H9 (cell line): ENCODE measurements around the gene TBC1D5. TPM values are rescaled to one million over a fixed set of nuclear protein-coding genes. Genes with fewer than 3 reads are reported as not detected.
A peak's percentile ranks its signal among the peaks of the same experiment; 100 is the strongest.

Experiments used
- DNase-seq: peaks from one replicate; pipeline ENCODE4 v3.0.0-alpha.2; 2017
- H2AFZ ChIP-seq: one replicate; pipeline ENCODE4 v1.6.1; 2013; ENCODE audit warnings: mild to moderate bottlenecking, low read length, control low read depth, moderate library complexity
- H2AK5ac ChIP-seq: 2 replicates; pipeline ENCODE4 v1.6.1; 2013; ENCODE audit warnings: low read length, control low read depth, mixed read lengths; ENCODE audit not compliant: insufficient read length
- H2BK120ac ChIP-seq: one replicate; pipeline ENCODE4 v1.6.1; 2013; ENCODE audit warnings: low read depth, mild to moderate bottlenecking, low read length, control low read depth, inconsistent platforms; ENCODE audit not compliant: poor library complexity, severe bottlenecking
- H2BK12ac ChIP-seq: 2 replicates; pipeline ENCODE4 v1.6.1; 2013; ENCODE audit warnings: low read length, control low read depth, mixed read lengths, low read depth; ENCODE audit not compliant: insufficient read length
- H2BK15ac ChIP-seq: 2 replicates; pipeline ENCODE4 v1.6.1; 2013; ENCODE audit warnings: low read depth, low read length, control low read depth
- H2BK20ac ChIP-seq: one replicate; pipeline ENCODE4 v1.6.1; 2013; ENCODE audit warnings: low read depth, mild to moderate bottlenecking, low read length, control low read depth, inconsistent platforms; ENCODE audit not compliant: poor library complexity, severe bottlenecking
- H2BK5ac ChIP-seq: 2 replicates; pipeline ENCODE4 v1.6.1; 2013; ENCODE audit warnings: low read length, control low read depth, mixed read lengths; ENCODE audit not compliant: insufficient read length
- H3K14ac ChIP-seq: 2 replicates; pipeline ENCODE4 v1.6.1; 2013; ENCODE audit warnings: low read length, control low read depth; ENCODE audit not compliant: insufficient read depth
- H3K18ac ChIP-seq: 2 replicates; pipeline ENCODE4 v1.6.1; 2013; ENCODE audit warnings: low read depth, mild to moderate bottlenecking, mixed read lengths, low read length, control low read depth; ENCODE audit not compliant: insufficient read length
- H3K23ac ChIP-seq: 2 replicates; pipeline ENCODE4 v1.6.1; 2013; ENCODE audit warnings: low read length, control low read depth, mixed read lengths, low read depth; ENCODE audit not compliant: insufficient read length
- H3K23me2 ChIP-seq: 2 replicates; pipeline ENCODE4 v1.6.1; 2013; ENCODE audit warnings: low read depth, mild to moderate bottlenecking, mixed read lengths, low read length, control low read depth; ENCODE audit not compliant: insufficient read length, poor library complexity, severe bottlenecking
- H3K27ac ChIP-seq: 2 replicates; pipeline ENCODE4 v1.5.1; 2013; ENCODE audit warnings: low read length, control low read depth, mixed read lengths, low read depth; ENCODE audit not compliant: insufficient read length
- H3K27me3 ChIP-seq: 2 replicates; pipeline ENCODE4 v1.6.1; 2013; ENCODE audit warnings: low read length, control low read depth, inconsistent platforms; ENCODE audit not compliant: insufficient read depth
- H3K4ac ChIP-seq: 2 replicates; pipeline ENCODE4 v1.6.1; 2013; ENCODE audit warnings: low read depth, mild to moderate bottlenecking, control low read depth, inconsistent platforms, low read length, moderate library complexity
- H3K4me1 ChIP-seq: 2 replicates; pipeline ENCODE4 v1.6.1; 2013; ENCODE audit warnings: low read length, control low read depth, inconsistent platforms; ENCODE audit not compliant: insufficient read depth
- H3K4me2 ChIP-seq: 2 replicates; pipeline ENCODE4 v1.6.1; 2013; ENCODE audit warnings: low read length, control low read depth, mixed read lengths; ENCODE audit not compliant: insufficient read length, insufficient read depth
- H3K56ac ChIP-seq: 2 replicates; pipeline ENCODE4 v1.6.1; 2013; ENCODE audit warnings: low read depth, mild to moderate bottlenecking, mixed read lengths, low read length, control low read depth; ENCODE audit not compliant: insufficient read length
- H3K79me1 ChIP-seq: 2 replicates; pipeline ENCODE4 v1.6.1; 2013; ENCODE audit warnings: low read depth, mild to moderate bottlenecking, moderate library complexity, low read length, control low read depth, inconsistent platforms; ENCODE audit not compliant: insufficient read depth, poor library complexity, severe bottlenecking
- H3K79me2 ChIP-seq: 2 replicates; pipeline ENCODE4 v1.6.1; 2013; ENCODE audit warnings: low read length, control low read depth, inconsistent platforms; ENCODE audit not compliant: insufficient read depth
- H3K9ac ChIP-seq: 2 replicates; pipeline ENCODE4 v1.6.1; 2013; ENCODE audit warnings: low read length, control low read depth, mixed read lengths; ENCODE audit not compliant: insufficient read length; ENCODE audit errors: extremely low read depth
- H3K9me3 ChIP-seq: one replicate; pipeline ENCODE4 v1.6.1; 2013; ENCODE audit warnings: low read depth, low read length, inconsistent platforms; ENCODE audit not compliant: control insufficient read depth
- H3T11ph ChIP-seq: one replicate; pipeline ENCODE4 v1.6.1; 2013; ENCODE audit warnings: mild to moderate bottlenecking, low read length, control low read depth, inconsistent platforms
- H4K20me1 ChIP-seq: one replicate; pipeline ENCODE4 v1.6.1; 2013; ENCODE audit not compliant: control insufficient read depth, insufficient read length, insufficient read depth
- H4K5ac ChIP-seq: 2 replicates; pipeline ENCODE4 v1.6.1; 2013; ENCODE audit warnings: low read depth, mild to moderate bottlenecking, mixed read lengths, low read length, control low read depth; ENCODE audit not compliant: insufficient read length
- H4K8ac ChIP-seq: replicated peaks from 2 replicates; pipeline ENCODE4 v1.6.1; 2013; ENCODE audit warnings: low read length, control low read depth, mixed read lengths, low read depth; ENCODE audit not compliant: insufficient read length
- H4K91ac ChIP-seq: 2 replicates; pipeline ENCODE4 v1.6.1; 2013; ENCODE audit warnings: low read depth, mild to moderate bottlenecking, moderate library complexity, mixed read lengths, low read length, control low read depth; ENCODE audit not compliant: insufficient read length
- H3K27ac Mint-ChIP-seq, 3 experiments: 2 replicates in 2 of 3; 3 replicates in 1 of 3; pipeline ENCODE4 v1.8.0; 2020 to 2021; ENCODE audit warnings: mixed read lengths in 3 of 3, mild to moderate bottlenecking in 1 of 3, moderate library complexity in 1 of 3
- H3K27me3 Mint-ChIP-seq: 2 replicates; pipeline ENCODE4 v1.8.0; 2021; ENCODE audit warnings: low read depth, mild to moderate bottlenecking, moderate library complexity, mixed read lengths
- H3K36me3 Mint-ChIP-seq, 3 experiments: 2 replicates in 2 of 3; 3 replicates in 1 of 3; pipeline ENCODE4 v1.8.0; 2020 to 2021; ENCODE audit warnings: low read depth in 3 of 3, mixed read lengths in 3 of 3; ENCODE audit not compliant: insufficient read depth in 1 of 3
- H3K4me1 Mint-ChIP-seq, 2 experiments: 2 replicates each; pipeline ENCODE4 v1.8.0; 2020; ENCODE audit warnings: mixed read lengths in 2 of 2
- H3K4me3 Mint-ChIP-seq, 2 experiments: 2 replicates in 1 of 2; 3 replicates in 1 of 2; pipeline ENCODE4 v1.8.0; 2020 to 2021; ENCODE audit warnings: mild to moderate bottlenecking in 2 of 2, mixed read lengths in 2 of 2, moderate library complexity in 1 of 2
- H3K9me3 Mint-ChIP-seq, 2 experiments: 2 replicates in 1 of 2; 3 replicates in 1 of 2; pipeline ENCODE4 v1.8.0; 2020; ENCODE audit warnings: mild to moderate bottlenecking in 2 of 2, mixed read lengths in 2 of 2, moderate library complexity in 1 of 2
- WGBS: extraction: QIAGEN DNeasy Blood & Tissue Kit; methylation state at CpG from one replicate; pipeline ENCODE4 v1.1.7; 2013; ENCODE audit warnings: missing lambda C conversion rate, low lambda C conversion rate, mixed read lengths; ENCODE audit not compliant: insufficient read length; ENCODE audit errors: extremely low coverage; 5-methylcytosine and 5-hydroxymethylcytosine counted together
- total RNA-seq: library from RNA; stranded (reverse); gene quantifications from 2 replicates; pipeline ENCODE4 v1.2.1, GENCODE V29; 2021
- TF ChIP-seq, protein P1 (sequence below): fragments of 200-600 bp; sonication (generic); conservative IDR thresholded peaks from 3 replicates; pipeline ENCODE4 v1.8.0; 2021; ENCODE audit warnings: antibody characterized with exemption, mild to moderate bottlenecking

The TBC1D5 gene
- total RNA-seq, 1 experiment from 2014 or later, result 25.0 TPM

DNA sequence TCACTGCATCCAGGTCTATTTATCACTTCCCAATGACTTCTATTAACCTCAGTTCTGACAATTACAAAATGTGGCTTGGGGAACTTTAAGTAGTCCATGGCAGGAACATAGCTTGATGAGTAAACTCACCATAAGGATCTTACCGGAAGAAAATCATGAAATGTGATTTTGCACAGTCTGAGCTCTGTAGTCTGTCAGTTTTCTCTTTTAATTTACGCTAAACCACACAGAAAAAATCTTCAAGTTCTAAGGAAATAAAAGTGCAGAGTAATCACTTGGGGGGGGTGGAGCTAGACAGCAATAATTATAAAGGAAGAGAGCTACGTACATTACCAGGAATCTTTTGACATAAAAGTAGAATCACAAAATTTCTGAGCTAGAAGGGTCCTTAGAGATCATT is 9.2 kb downstream of the TBC1D5 start:
- Histone ChIP-seq H3K4me2 (no peak overlapping the region), H3K9me3 (no peaks in the 10 kb centered on the region), H2AFZ (no peak overlapping the region), H2BK5ac (no peak overlapping the region), H3K14ac (no peak overlapping the region), H3K79me2 (no peaks in the 10 kb centered on the region; the same call in 1 of the 2 replicates), H3K4me1 (no peaks in the 10 kb centered on the region), H3K79me1 (no peaks in the 10 kb centered on the region), H3K9ac (no peak overlapping the region), H3K23ac (no peak overlapping the region), H4K20me1 (no peaks in the 10 kb centered on the region), H3K4ac (no peak overlapping the region), H4K91ac (no peak overlapping the region), H4K8ac (no peak overlapping the region), H2BK12ac (no peak overlapping the region), H2BK15ac (no peak overlapping the region), H3K56ac (no peak overlapping the region), H3K27ac (no peak overlapping the region), H3K23me2 (no peaks in the 10 kb centered on the region), H3K18ac (no peak overlapping the region), H4K5ac (no peak overlapping the region), H2BK120ac (no peak overlapping the region), H2AK5ac (no peak overlapping the region), H3K27me3 (no peaks in the 10 kb centered on the region), H2BK20ac (no peak overlapping the region), H3T11ph (no peak overlapping the region)
- Mint-ChIP-seq H3K9me3 (no peaks in the 10 kb centered on the region), H3K27me3 (no peaks in the 10 kb centered on the region; the same call in 1 of the 2 replicates), H3K36me3 (peaks cover 0 to 18% (median 2%) of the 10 kb centered on the region in 3 experiments; a peak in 6 of 7 replicates), H3K27ac (peak overlapping the region in 1 of 3 experiments; percentile 69; a peak in 1 of 7 replicates), H3K4me3 (no peak overlapping the region), H3K4me1 (peaks cover 7 to 16% of the 10 kb centered on the region in 2 experiments; a peak in 3 of 4 replicates)
- no CpG with 5 or more reads among the region's 3 CpGs for WGBS
- TF ChIP-seq, protein P1, sequence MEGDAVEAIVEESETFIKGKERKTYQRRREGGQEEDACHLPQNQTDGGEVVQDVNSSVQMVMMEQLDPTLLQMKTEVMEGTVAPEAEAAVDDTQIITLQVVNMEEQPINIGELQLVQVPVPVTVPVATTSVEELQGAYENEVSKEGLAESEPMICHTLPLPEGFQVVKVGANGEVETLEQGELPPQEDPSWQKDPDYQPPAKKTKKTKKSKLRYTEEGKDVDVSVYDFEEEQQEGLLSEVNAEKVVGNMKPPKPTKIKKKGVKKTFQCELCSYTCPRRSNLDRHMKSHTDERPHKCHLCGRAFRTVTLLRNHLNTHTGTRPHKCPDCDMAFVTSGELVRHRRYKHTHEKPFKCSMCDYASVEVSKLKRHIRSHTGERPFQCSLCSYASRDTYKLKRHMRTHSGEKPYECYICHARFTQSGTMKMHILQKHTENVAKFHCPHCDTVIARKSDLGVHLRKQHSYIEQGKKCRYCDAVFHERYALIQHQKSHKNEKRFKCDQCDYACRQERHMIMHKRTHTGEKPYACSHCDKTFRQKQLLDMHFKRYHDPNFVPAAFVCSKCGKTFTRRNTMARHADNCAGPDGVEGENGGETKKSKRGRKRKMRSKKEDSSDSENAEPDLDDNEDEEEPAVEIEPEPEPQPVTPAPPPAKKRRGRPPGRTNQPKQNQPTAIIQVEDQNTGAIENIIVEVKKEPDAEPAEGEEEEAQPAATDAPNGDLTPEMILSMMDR, result no peak
- no peak for DNase-seq
